Activated CD4-positive, CD25-positive, alpha-beta regulatory T cell treated with anti-CD3 and anti-CD28 coated beads, Interleukin-2, amount 50 U/mL, for 72 hours (primary cell): ENCODE data around the gene DCLRE1B.

Experiments used
- DNase-seq: peaks from one replicate; pipeline ENCODE4 v3.0.0; 2021

The DCLRE1B gene

DNA sequence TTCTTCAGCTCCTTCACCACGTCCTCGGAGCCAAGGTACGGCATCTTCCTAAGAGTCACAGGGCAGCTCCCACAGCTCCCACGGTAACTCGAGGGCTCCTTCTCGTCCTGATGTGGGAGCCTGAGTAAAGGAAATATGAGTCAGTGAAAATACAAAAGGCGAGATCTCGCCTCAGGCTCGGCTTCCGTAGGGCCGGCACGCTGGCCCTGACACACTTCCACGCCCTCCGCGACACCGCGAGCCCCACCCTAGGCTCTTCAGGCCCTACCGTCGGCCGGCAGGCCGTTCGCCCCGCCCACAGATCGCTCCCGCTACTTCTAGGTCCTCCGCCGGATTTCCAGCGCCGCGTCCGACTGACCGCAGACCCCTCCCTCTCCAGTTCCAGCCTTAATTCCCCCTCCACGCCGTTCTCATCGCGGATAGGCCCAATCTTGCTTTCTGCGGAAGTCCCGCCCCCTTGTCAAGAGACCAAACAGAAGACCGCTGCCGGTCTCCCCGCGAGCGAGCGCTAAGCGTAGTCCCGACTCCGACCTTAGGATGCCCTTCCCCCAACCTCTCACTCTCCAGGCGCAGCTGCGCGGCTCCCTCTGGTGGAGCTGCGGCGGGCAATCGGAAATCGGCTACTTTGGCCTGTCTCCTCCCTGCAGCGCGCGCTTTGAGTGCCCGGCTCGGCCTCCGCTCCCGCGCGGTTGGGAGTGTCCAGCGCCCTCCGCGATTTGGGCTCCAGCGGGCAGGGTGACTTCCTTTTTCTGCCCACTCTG, at the start of gene DCLRE1B, which contains the start of gene AP4B1:
TSS of gene DCLRE1B (plus strand) at position 653 of the 761 bp plus-strand sequence. CDS start 261 bp downstream, outside the sequence.
TSS of gene AP4B1 (minus strand) at position 126 of the 761 bp plus-strand sequence. CDS start at position 44, 82 bp downstream.
- DNase-seq = peak; percentile 95

DNA sequence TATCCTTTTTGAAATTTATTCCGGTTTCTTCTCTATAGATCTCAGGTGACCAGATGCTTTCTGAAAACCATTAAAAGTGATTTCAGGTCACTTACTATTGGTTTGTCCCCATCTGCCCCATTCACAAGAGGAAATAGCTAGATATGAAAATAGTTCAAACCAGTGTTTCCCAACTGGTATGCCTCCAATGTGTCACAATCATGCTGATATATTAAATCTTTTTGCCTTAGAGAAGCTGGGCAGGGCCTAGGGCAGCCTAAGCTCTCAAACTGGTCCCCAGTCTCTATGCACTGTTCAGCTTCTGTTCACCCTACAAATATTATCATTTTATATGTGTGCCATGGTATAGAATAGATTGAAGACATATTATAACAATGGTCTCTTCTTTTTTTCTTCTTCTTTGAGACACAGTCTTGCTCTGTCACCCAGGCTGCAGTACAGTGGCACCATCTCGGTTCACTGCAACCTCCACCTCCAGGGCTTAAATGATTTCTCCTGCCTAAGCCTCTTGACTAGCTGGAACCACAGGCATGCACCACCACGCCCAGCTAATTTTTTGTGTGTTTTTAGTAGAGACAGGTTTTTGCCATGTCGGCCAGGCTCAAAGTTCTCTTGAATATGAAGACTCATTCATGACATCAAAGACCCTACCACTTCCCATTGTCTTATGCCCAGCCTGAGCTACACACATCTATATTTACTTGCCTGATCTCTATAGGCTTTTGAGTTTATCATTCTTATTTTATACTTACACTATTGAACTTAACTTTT, 49.3 kb upstream of the DCLRE1B start:
- no peak for DNase-seq

DNA sequence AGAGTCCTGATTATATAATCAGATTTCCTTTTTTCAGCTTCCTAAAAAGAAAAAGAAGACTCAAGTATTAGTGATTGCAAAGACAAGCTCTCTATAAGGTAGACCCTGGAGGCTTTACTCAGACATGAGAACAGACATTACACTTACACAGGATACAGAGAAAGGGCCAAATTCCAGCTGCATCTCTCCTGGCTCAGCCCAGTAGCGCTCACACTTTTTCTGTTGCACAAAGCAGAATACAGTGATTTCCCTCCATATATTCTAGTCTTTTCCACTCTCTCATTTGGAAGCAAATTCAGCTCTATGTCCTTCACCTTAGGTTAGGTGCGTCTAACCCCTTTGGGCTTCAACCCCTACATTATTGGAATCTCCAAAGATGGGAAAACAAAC, 48.7 kb upstream of the DCLRE1B start:
- DNase-seq = no peak

DNA sequence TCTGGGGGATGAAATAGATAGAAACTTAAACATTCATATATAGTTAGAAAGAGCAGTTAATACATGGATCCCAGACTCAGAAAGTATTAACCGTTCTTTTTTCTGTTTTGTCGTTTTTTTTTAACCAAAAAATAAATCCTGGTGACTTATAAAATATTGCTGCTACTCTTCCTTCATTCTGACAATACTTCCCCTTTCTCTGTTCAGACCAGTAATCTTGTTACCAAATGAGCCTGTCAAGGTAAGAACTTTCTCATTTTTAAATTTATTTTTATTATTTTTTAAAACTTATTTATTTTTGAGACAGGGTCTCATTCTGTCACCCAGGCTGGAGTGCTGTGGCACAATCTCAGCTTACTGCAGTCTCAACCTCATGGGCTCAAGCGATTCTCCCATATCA, 47.4 kb upstream of the DCLRE1B start:
- DNase-seq = no peak

DNA sequence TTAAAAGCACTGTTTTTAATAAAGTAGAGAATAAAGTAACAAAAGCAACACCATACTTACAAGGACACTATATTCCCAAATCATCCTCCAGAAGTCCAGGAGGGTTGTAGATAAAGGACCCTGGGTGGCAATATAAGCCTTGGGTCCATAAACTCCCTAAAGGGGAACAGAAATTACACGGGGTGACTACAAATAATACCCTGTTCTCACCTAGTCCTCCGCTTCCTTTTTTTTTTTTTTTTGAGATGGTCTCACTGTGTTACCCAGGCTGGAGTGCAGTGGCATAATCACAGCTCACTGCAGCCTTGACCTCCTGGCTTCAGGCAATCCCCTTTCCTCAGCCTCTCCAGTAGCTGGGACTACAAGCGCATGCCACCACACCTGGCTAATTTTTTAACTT, 46.7 kb upstream of the DCLRE1B start:
- DNase-seq = no peak

DNA sequence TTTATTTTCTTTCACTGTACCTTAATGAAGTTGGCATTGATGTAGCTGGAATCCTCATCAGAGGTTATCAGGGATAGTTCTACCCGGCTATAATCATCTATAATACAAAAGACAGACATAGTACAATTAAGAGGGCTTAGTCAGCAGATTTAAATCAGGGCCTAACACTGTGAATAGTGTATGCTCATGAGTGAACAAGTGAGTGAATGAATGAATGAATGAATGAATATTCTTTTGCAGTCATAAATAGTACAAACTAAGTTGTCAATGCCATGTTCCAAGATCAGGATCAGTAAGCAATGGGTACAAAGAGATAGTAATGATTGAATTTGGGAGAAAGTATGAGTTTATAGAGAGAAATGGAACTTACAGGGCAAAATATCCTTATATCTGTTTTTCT, 46.1 kb upstream of the DCLRE1B start:
- no peak for DNase-seq

DNA sequence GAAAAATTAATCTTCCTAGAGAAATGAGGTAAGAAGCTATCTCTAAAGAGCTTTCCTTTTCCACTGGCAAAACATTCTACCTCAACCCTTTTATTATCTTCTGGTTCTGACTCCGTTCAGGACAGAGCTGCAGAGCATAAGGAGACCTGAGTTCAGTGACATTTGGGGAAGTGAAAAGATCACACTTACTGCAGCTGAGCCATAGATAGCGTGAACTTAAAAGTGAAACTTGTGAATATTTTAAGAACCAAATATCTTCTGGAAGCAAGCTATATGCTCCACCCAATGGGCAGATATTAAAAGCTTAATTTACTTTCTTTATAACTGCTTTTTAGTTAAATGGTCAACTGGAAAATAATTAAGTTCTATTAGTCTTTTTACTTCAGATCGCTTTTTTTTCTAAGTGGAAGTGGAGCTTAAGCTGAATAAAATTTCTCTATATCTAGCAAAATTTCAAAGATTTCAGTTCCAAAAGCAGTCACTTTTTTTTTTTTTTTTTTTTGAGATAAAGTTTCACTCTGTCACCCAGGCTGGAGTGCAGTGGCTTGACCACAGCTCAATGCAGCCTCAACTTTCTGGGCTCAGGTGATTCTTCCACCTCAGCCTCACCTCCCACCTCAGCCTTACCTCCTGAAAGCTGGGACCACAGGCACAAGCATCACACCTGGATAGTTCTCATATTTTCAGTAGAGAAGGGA, 45.5 kb upstream of the DCLRE1B start:
- DNase-seq = no peak

DNA sequence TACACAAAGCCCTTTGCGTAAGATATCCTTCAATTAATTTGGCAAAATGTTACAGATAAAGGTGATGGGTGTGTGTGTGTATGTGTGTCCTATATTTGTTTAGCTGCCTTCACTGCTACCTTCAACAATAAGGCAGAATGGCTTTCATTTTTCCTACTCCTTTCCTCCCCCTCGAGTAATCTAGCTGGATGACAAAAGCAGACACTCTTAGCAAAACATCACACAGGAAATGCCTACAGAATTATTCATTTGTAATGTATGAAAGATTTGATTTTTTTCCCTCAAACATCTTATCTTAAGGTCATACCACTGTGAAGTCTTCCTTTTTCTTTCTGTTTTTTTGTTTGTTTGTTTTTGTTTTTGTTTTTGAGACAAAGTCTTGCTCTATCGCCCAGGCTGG, 44.2 kb upstream of the DCLRE1B start:
- no peak for DNase-seq

DNA sequence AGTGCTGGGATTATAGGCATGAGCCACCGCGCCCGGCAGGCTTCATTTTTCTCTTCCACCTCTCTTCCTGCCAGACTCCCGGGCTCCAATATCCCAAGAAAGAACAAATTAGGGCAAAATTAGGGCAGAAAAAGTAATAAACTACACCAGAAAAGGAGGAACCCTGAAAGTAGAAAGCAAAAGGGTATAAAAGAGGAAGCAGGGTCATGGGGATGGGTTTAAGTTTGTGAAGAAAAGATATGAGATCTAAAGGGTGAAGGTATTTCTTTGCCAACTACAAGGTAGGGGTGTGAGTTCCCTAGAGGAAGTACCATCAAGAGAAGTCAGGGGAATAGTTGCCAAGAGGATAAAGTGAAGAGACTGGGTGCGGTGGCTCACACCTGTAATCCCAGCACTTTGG, 43.5 kb upstream of the DCLRE1B start:
- DNase-seq = no peak

DNA sequence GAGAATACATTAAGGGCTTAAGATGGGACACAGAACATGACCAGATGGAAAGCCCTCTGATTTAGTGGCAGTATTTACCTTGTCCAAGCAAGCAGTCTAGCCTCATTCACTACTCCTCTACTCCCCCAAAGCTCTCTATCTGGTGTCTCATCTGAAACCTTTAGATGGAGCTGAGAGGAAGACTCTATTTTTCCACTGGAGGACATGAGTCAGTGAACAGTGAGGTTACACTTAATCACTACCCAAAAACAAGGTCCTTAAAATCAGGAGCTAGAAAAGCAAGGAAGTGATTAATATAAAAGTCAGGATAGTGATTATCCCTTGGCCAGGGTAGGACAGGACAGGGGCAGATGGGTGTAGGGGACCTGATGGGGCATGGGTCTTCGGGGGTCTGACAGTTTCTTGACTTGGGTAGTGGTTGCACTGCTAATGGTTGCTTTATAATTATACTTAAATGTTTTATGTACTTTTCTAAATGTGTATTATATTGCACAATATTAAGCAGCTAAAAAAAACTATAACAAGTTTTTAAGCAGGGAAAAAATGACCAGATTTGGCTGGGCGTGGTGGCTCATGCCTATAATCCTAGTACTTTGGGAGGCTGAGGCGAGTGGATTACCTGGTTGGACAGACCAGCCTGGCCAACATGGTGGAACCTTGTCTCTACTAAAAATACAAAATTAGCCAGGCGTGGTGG, 36.6 kb upstream of the DCLRE1B start:
- no peak for DNase-seq

DNA sequence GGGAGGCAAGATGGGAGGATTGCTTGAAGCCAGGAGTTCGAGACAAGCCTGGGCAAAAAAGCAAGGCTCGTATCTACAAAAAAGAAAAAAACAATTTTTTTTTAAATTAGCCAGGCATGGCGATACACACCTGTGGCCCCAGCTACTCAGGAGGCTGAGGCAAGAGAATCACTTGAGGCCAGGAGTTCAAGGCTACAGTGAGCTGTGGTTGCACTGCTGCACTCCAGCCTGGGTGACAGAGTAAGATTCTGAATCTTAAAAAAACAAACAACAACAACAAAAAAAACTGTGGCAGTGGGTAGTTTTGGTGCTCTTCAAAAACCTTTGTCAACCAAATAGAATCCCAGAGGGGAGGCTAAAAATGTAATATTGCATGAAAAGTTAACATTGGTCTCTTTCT, 34.3 kb upstream of the DCLRE1B start:
- no peak for DNase-seq

DNA sequence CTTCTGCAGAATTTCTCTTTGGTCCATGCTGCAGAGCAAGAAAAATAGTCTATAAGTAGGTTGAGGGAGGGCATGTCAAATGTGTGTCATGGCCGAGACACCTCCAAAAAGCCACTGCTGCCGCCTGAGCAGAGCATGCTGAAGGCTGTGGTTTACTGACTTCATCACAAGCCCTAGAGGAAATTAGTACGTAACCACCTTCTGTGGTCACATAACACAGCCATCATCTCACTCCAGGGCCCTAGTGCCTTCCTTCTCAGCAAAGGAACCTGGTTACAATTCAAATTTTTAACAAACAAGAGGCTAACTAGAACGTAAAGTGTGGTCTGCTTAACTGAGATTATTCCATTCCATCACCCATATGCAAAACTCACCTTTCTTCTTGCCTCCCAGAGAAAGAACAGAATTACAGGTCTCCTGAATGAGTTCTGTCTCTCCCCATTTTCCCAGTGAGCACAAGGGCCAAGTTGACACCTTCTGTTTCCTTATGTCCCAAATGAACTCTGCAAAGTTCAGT, 33.5 kb upstream of the DCLRE1B start, which contains the start of gene PTPN22:
TSS of gene PTPN22 (minus strand) at position 116 of the 517 bp plus-strand sequence.
- peak; percentile 70 for DNase-seq

DNA sequence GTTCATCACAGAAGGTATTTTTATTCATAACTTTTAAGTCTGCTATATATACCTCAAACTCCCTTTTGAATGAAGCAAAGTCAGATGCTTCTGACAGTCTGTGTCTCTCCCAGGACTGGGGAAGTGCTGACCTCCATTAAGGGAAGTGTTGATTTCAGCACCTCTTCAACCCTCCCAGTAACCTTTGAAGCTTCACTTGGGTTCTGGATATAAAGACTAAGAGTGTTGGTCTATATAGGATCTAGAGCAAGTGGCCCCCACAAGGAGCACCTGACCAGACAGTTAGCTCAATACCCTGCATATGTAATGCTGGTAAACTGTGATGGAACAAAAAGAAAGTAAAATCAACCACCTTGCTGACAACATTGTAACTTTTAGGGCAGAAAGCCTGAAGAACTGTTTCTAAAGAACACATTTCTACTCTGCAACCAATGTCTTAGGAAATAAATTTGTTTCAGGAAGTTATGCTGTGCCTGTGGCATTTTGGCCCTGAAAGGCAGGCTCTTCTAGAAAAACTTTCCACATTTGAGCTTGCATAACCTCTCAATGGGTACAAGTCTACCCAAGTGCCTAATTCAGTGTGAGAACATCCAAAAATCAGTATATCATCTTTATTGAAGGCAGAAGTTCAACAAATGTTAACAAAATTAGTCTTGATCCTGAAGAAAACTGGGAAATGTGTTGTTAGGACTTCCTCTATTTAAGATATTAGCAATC, 32.7 kb upstream of the DCLRE1B start:
- no peak for DNase-seq

DNA sequence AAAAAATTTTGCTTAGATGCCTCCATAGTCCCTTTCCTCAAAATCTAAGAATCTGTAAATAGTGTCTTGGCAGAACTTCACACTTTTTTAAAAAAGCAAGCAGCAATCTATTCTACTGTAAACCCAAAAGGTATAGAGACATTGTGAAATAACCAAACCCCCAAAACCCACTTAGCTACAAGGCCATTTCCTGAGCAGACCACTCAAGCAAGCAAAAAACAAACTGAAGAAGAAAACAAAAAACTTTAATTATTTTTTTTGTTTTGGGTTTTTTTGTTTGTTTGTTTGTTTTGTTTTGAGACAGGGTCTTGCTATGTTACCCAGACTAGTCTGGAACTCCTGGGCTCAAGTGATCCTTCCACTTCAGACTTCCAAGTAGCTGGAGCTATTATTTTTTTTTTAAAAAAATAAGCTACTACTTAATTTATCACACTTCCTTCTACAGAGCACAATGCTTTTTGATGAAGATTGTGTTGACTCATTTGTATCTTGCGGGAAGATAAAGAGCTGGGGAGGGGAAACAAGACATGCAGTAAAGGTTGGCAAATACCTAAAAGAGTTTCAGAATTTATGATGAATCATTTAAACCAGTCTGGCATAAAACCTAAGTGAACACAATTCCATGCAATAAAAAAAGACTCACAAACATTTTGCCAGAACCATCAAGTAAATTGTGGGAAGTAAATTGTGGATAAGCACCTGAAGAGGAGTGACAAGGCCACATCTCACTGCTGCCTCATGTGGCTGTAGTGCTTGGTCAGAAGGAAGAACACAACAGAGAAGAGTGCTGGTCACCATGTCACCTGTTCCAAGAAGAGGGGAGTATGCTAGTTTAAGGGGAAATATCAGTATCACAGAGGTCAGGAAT, 30.9 kb upstream of the DCLRE1B start:
- no peak for DNase-seq

DNA sequence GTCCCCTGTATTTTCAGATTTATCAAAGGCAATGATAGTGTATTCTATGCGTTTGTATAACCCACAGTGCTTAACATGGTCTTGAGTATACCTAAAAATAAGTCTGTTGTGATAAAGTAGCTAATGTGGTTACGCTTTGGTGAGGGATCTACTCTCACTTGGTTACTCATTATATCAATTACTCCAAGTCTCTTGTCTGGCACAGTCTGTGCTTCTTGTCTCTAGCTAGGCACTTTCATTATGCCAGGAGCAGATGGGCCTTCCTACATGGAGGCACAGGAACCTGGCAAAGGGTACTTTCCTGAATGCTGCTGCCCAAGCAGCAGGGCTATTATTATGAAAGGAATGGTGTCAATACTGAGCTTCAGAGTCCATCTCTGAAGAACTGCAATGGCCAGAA, 29.4 kb upstream of the DCLRE1B start:
- no peak for DNase-seq

DNA sequence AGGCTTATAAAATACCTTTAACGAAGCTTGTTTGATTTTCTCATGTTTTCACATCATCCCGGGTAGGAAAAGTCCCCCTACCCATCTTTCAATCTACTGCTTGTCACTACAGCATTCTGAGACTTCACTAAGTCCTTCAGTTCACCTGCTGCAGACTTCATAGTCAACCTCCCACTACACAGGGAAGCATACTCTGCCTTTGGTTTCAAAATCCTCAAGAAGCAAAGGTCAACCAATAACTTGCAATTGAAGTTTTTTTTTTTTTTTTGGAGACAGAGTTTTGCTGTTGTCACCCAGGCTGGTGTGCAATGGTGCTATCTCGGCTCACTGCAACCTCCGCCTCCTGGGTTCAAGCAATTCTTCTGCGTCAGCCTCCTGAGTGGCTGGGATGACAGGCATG, 28.9 kb upstream of the DCLRE1B start:
- no peak for DNase-seq

DNA sequence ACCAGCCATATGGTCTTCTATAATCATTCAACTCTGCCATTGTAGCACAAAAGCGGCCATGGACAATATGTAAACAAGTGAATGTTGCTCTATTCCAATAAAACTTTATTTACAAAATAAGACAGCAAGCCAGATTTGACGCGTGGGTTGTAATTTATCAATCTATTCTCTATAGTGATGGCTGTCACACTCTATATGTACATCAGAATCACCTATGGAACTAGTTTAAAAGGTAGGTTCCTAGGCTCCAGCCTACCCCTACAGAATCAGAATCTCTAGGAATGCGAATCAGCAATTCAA, 25.4 kb upstream of the DCLRE1B start:
- no peak for DNase-seq

DNA sequence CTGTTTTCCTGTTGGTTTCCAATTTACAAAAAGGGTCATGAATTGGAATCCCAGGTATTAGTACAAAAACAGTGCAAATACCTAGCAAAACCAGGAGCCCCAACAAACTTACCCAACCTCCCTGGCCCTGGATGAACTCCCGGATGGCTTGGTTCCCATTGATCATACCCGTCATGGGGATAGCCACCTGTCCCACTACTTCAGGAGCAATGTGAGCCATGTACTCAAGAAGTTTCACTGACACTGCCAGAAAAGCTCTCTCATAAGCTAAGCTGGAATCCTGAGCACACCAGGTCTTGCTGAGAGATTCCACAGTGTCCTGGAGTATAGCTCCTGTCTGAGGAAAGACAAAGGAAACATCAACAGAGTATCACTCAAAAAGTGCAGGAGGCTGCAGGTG, 23.5 kb upstream of the DCLRE1B start:
- no peak for DNase-seq

DNA sequence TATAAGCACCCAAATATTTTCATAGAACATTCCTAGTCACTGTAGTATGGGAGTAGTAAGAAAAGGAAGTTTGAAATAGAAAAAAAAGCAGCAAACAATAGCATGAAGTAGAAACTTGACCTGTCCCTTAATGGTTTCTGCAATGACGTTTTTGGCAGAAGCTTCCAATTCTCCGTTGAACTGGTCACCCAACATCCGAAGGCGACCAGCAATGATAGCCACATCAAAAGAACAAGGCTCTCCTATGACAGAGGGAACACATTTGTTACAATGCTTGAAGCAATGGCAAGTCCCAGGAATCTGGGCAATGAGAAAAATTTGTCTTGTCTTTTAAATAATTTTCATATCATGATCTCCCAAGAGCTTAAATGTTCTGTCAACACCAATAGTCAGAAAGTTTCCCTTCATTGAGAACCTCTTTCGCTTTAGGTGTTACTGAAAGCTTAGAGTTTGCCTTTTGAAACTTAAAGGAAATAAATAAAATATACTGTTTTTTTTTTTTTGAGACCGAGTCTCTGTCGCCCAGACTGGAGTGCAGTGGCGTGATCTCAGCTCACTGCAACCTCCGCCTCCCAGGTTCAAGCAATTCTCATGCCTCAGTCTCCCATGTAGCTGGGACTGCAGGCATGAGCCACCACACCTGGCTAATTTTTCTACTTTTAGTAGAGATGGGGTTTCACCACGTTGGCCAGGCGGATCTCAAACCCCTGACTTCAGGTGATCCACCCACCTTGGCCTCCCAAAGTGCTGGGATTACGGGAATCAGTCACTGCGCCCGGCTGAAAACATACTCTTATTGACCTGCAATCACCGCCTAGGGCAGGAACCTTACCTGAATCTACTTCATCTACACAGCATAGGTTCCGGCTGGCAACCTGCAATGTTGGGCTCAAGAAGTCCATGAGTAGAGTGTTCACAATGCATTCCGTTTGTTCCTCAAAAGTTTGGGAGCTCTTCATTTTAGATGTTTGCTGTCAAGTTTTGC, 18.4 kb upstream of the DCLRE1B start:
- DNase-seq = no peak
